Thyroid gland (tissue), 4 donors: ENCODE data around the gene EML5.

Source experiments
- POLR2A ChIP-seq, 2 donors: fragments of 450-650 bp; IDR thresholded peaks; one replicate each; pipeline ENCODE4 v1.6.1; 2017; ENCODE audit warnings: antibody characterized with exemption in 2 of 2, mild to moderate bottlenecking in 2 of 2, moderate library complexity in 1 of 2
- TF ChIP-seq, protein P1 (sequence below), 6 experiments: fragments of 200-600 bp in 3 of 6; fragments of 450-650 bp in 3 of 6; sonication (generic) in 3 of 6; IDR thresholded peaks; one replicate each; pipeline ENCODE4 v1.5.1; 2016 to 2019; ENCODE audit warnings: antibody characterized with exemption in 6 of 6, mild to moderate bottlenecking in 2 of 6, inconsistent platforms in 1 of 6, moderate library complexity in 1 of 6

DNA sequence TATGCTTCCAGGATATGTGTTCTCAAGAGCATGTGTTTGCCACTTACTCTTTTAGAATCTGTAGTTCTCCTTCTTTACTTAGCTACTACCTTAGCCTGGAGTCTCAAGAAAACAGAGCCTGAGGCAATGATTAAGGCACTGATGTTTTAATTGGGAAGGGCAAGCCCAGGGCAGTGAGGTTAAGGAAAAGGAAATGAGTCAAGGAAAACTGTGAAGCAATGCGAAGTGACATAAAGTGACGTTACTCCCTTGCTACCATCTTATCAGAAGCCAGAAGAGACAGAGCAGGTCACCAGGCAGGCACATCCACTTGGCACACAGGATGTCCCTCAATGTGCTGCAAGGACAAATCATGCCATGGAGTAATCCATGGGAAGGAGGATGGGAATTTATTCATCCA, 11.3 kb upstream of the EML5 start:
- TF ChIP-seq, protein P1, sequence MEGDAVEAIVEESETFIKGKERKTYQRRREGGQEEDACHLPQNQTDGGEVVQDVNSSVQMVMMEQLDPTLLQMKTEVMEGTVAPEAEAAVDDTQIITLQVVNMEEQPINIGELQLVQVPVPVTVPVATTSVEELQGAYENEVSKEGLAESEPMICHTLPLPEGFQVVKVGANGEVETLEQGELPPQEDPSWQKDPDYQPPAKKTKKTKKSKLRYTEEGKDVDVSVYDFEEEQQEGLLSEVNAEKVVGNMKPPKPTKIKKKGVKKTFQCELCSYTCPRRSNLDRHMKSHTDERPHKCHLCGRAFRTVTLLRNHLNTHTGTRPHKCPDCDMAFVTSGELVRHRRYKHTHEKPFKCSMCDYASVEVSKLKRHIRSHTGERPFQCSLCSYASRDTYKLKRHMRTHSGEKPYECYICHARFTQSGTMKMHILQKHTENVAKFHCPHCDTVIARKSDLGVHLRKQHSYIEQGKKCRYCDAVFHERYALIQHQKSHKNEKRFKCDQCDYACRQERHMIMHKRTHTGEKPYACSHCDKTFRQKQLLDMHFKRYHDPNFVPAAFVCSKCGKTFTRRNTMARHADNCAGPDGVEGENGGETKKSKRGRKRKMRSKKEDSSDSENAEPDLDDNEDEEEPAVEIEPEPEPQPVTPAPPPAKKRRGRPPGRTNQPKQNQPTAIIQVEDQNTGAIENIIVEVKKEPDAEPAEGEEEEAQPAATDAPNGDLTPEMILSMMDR (IDR thresholded peaks at IDR 0.05): no peak
- TF ChIP-seq POLR2A (IDR thresholded peaks at IDR 0.05): no peak
